KOPT-K1 (cell line): ENCODE results near the gene SAMHD1.
"Not testable (repeated sequence)": the region's sequence is repeated elsewhere in the genome, so short reads cannot be mapped to it uniquely, and the experiment has no call there.

ENCODE experiments used
- H3K27ac ChIP-seq: fragments of 200-600 bp; sonication (generic); 2 replicates; pipeline ENCODE4 v1.5.1; 2016; ENCODE audit warnings: antibody characterized with exemption, mild to moderate bottlenecking, low read depth, low read length; ENCODE audit not compliant: poor library complexity, severe bottlenecking
- H3K36me3 ChIP-seq: fragments of 200-600 bp; sonication (generic); 2 replicates; pipeline ENCODE4 v1.5.1; 2017; ENCODE audit warnings: antibody characterized with exemption, mild to moderate bottlenecking, low read length, moderate library complexity; ENCODE audit not compliant: insufficient read depth
- H3K9me3 ChIP-seq: fragments of 200-600 bp; sonication (generic); 2 replicates; pipeline ENCODE4 v1.5.1; 2017; ENCODE audit warnings: antibody characterized with exemption, low read length, mild to moderate bottlenecking; ENCODE audit not compliant: insufficient read depth, poor library complexity, severe bottlenecking

The SAMHD1 gene

GRCh38 chr20:36932476-36933426 lies 18.8 kb downstream of the SAMHD1 start:
- H3K27ac ChIP-seq, result no peak overlapping the region
- H3K36me3 ChIP-seq, result no peaks in the 10 kb centered on the region
- no peaks in the 10 kb centered on the region for H3K9me3 ChIP-seq

DNA sequence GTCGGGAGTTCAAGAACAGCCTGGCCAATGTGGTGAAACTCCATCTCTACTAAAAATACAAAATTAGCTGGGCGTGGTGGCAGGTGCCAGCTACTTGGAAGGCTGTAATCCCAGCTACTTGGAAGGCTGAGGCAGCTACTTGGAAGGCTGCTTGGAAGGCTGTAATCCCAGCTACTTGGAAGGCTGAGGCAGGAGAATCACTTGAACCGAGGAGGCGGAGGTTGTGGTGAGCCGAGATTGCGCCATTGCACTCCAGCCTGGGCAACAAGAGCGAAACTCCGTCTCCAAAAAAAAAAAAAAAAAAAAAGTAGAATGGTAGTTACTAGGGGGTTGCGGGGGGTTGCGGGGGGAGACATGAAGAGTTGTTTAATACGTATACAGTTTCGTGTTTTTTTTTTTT lies 19.4 kb downstream of the SAMHD1 start:
- not testable (repeated sequence) for H3K27ac ChIP-seq

DNA sequence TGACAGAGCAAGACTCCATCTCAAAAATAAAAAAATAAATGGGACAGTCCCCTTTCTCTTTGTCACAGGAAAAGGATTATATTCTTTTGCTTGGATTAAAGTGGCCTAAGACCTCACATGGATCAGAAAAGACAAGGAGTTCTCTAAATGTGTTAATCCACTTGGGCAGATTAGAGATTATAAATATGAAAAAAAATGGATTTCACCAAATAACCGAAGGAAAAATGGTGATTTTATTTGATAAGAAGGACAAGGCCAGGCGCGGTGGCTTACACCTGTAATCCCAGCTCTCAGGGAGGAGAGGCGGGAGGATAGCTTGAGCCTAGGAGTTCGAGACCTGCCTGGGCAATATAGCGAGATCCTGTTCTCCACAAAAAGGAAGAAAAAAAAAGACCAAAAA lies 21.8 kb downstream of the SAMHD1 start:
- no peaks in the 10 kb centered on the region for H3K36me3 ChIP-seq

More for the DNA sequence above, 19.4 kb downstream of the SAMHD1 start:
- not testable (repeated sequence) for H3K9me3 ChIP-seq, H3K36me3 ChIP-seq

GRCh38 chr20:36929290-36929689 lies 22.2 kb downstream of the SAMHD1 start:
- H3K27ac ChIP-seq, result no peak overlapping the region
- no peaks in the 10 kb centered on the region for H3K36me3 ChIP-seq
- H3K9me3 ChIP-seq, result no peaks in the 10 kb centered on the region

More for the DNA sequence above, 21.8 kb downstream of the SAMHD1 start:
- Histone ChIP-seq H3K27ac (no peak overlapping the region), H3K9me3 (no peaks in the 10 kb centered on the region)

DNA sequence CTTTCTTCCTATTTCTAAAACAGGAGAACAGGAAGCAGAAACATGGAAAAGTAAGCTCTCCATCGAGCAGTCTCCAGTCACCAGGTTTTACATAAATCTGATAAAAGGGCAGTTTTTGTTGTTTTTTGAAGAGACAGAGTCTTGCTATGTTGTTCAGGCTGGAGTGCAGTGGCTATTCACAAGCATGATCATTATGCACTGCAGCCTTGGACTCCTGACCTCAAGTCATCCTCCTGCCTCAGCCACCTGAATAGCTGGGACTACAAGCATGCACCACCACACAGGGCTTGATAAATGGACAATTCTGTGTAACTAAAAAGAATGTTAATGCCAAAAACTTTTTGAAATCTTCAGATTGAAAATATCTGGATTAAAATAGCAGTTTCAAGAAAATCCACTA lies 23.8 kb downstream of the SAMHD1 start:
- H3K27ac ChIP-seq, result no peak overlapping the region
- H3K36me3 ChIP-seq, result no peaks in the 10 kb centered on the region

DNA sequence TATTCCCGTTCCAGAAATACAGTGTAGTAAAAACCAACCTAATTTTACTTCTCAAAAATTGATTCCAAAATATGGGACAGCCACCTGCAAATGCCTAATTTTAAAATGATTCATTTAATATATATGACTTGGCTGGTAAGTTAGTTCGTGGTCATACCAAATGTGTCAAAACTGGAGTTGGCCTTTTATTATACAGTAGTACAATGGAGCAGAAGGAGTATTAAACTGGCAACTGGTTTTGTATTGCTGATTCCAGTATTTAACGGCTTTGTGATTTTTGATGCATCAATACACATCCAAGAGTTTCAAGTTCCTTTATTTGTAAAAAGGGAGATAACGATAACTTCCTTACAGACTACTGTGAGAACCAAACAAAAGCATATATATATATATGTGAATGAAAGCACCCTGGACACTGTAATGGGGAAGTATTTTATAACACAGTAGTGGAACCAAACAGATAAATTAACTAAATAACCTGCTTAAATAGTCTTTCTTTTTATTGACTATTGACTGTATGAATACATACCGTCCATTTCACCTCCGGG lies 24.8 kb downstream of the SAMHD1 start:
- no peak overlapping the region for H3K27ac ChIP-seq
- no peaks in the 10 kb centered on the region for H3K36me3 ChIP-seq
- no peaks in the 10 kb centered on the region for H3K9me3 ChIP-seq

More for the DNA sequence above, 23.8 kb downstream of the SAMHD1 start:
- H3K9me3 ChIP-seq, result no peaks in the 10 kb centered on the region

DNA sequence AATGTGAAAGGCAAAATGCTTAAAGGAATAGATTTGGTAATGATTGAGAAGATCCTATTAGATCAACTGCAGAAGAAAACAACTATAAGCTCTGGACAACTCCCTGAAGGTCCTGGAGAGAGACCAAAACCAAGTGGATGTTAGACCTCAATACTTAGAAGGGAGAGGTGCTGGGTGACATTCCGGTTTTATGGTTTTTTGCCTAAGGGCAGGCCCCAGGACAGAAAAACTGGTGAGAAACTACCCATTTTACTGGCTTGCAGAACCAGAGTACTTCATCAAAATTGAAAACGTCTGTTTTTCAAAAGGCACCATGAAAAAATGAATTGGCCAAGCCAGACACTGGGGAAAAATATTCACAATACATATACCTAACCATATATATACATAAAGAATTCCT lies 26.3 kb downstream of the SAMHD1 start:
- no peaks in the 10 kb centered on the region for H3K9me3 ChIP-seq
- H3K27ac ChIP-seq, result no peak overlapping the region
- H3K36me3 ChIP-seq, result no peaks in the 10 kb centered on the region

- Histone ChIP-seq H3K9me3 (no peaks in the 10 kb centered on the region), H3K27ac (no peak overlapping the region), H3K36me3 (no peaks in the 10 kb centered on the region)
These were observed 27.1 kb downstream of the SAMHD1 start for GRCh38 chr20:36924167-36925045.

- no peaks in the 10 kb centered on the region for H3K36me3 ChIP-seq
- no peak overlapping the region for H3K27ac ChIP-seq
- no peaks in the 10 kb centered on the region for H3K9me3 ChIP-seq
These were observed 31.2 kb downstream of the SAMHD1 start for GRCh38 chr20:36920334-36920730.

DNA sequence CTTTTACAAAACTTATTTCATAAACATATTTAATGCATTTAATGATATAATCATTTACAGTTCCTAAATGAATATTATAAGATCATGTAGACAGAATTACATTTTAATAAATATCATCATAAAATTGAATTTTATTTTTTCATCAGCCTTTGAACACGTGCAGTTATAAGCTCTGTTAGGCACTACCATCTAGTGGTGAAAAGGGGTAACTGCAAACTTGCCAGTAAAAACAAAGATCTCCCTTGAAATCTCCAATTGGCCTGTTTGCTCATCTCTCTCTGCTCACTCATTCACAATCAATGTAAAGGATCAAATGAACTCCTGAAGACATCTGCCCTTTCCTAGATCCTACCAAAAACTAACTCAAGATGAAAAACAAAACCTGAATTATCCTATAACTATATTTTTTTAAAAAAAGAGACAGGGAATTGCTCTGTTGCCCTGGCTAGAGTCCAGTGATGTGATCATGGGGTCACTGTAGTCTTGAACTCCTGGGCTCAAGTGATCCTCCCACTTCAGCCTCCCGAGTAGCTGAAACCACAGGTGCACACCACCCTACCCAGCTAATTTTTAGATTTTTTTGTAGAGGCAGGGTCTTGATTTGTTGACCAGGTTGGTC lies 31.7 kb downstream of the SAMHD1 start:
- Histone ChIP-seq H3K9me3 (no peaks in the 10 kb centered on the region), H3K36me3 (no peaks in the 10 kb centered on the region), H3K27ac (no peak overlapping the region)

GRCh38 chr20:36917943-36918342 lies 33.6 kb downstream of the SAMHD1 start:
- Histone ChIP-seq H3K36me3 (no peaks in the 10 kb centered on the region), H3K9me3 (no peaks in the 10 kb centered on the region), H3K27ac (no peak overlapping the region)

DNA sequence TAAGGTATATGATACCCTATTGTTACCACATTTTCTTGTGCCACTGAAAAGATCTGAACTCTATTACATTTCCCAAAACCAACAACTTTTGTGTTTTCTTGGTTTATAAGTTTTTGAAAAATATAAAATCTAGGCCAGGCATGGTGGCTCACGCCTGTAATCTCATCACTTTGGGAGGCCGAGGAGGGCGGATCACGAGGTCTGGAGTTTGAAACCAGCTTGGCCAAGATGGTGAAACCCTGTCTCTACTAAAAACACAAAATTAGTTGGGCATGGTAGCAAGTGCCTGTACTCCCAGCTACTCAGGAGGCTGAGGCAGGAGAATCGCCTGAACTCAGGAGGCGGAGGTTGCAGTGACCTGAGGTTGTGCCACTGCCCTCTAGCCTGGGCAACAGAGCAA lies 34.3 kb downstream of the SAMHD1 start:
- no peaks in the 10 kb centered on the region for H3K36me3 ChIP-seq
- no peaks in the 10 kb centered on the region for H3K9me3 ChIP-seq
- no peak overlapping the region for H3K27ac ChIP-seq

DNA sequence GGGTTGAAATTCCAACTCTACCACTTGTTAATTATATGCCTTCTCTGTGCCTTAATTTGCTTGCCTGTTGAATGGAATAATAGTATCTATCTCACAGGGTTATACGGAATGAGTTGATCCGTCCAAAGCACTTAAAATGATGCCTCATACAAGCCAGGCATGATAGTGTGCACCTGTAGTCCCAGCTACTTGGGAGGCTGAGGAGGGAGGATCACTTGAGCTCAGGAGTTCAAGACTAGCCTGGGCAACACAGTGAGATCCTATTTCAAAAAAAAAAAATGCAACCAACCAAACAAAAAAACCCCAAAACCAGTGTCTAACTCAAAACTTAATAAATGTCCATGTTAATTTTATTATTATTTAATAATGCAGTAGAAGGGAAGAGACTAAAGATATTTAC lies 35.3 kb downstream of the SAMHD1 start:
- Histone ChIP-seq H3K9me3 (no peaks in the 10 kb centered on the region), H3K27ac (no peak overlapping the region), H3K36me3 (no peaks in the 10 kb centered on the region)

DNA sequence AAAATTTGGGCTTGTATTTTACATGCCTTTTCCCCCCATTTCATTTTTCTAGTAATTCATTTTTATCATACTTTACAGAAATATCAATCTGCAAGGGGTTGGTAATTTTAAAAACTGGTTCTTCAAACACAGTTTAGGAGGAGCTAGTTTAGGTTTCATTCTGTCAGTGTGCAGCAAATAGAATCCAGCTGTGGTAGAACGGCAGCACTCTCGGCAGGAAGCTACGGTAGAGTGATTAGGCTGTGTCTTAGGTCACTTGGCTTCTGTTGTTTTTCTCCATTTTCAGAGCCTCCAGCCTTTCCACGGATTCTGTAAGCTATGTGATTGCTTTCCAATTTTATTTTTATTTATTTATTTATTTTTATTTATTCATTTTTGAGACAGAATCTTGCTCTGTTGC lies 42.9 kb downstream of the SAMHD1 start:
- H3K36me3 ChIP-seq, result no peaks in the 10 kb centered on the region
- H3K9me3 ChIP-seq, result no peaks in the 10 kb centered on the region
- H3K27ac ChIP-seq, result no peak overlapping the region

DNA sequence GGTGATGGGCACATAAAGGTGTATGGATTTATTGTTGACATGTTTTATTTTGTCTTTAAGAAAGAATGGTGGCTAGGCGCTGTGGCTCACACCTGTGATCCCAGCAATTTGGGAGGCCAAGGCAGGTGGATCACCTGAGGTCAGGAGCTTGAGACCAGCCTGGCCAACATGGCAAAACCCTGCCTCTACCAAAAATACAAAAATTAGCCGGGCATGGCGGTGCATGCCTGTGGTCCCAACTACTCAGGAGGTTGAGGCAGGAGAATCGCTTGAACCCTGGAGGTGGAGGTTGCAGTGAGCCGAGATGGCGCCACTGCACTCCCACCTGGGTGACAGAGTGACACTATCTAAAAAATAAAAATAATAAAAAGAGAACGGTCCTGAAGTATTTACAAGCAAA lies 45.4 kb downstream of the SAMHD1 start:
- H3K27ac ChIP-seq, H3K9me3 ChIP-seq, H3K36me3 ChIP-seq: not testable (repeated sequence)
